Kidney glomerular epithelial cell (primary cell): ENCODE results near the gene FDXR.
"Not testable (repeated sequence)": the region's sequence is repeated elsewhere in the genome, so short reads cannot be mapped to it uniquely, and the experiment has no call there.

Experiments
- DNase-seq: peaks from one replicate; lab custom pipeline; 2025; lab: John Stamatoyannopoulos, UW

Gene FDXR

DNA sequence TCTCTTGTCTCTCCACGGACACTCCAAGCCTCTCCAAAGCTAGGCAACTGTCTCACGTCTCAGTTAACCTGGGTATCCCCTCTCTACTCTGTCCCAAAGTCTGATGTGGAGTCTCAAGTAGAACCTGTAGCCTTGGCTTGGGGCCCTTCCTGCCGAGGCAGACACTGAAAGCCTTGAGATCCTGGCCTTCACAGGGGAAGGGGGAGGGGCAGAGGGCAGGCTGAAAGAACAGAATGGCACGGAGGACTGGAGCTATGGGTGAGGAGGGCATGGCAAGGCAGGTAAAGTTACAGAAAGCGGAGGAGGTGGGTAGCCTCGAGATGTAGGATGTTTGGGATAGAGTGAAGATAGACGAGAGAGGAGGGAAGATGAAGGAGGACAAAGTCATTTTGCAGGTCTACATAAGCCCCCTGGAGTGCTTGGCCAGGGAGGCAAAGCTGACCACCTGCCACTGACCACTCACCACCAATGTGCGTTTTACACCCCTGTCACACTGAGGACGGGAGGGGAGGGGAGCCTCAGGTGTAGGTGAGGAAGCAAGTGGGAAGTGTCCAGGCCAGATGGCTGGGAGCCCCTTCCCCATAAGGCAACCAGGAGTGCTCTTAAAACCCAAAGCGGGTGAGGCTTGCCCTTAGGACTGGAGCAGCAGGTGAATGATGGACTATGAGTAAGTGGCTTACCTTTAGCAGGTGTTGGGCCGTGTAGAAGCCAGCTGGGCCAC, 1.3 kb downstream of the FDXR start:
- no peak for DNase-seq

DNA sequence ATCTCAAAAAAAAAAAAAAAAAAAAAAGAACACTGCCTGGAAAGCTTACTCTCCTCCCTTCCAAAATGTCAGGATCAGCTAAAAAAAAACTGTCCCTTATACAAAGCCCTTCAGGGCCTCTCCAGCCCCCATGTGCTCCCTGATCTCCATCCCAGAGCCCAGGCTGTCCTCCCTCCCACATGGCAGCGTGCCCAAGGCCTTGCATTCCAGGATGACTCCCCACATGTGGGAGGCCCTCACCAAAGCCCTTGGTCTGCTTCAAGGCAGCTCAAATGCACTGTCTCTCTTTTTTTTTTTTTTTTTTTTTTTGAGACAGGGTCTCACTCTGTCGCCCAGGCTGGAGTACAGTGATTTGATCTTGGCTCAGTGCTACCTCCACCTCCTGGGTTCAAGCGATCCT, 2.3 kb downstream of the FDXR start:
- peak; percentile 17 for DNase-seq

DNA sequence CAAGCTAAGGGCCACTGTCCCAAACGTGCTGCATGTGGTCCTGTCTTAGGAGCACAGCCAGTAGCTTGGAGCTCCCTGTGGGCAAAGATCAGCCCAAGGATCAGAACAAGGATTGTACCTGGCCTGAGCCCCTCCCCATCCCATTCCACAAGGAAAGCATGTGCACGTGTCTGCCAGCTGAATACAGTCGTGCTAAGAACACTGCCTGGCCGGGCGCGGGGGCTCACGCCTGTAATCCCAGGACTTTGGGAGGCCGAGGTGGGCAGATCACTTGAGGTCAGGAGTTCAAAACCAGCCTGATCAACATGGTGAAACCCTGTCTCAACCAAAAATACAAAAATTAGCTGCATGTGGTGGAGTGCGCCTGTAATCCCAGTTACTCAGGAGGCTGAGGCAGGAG, 2.8 kb downstream of the FDXR start:
- DNase-seq, result not testable (repeated sequence)

DNA sequence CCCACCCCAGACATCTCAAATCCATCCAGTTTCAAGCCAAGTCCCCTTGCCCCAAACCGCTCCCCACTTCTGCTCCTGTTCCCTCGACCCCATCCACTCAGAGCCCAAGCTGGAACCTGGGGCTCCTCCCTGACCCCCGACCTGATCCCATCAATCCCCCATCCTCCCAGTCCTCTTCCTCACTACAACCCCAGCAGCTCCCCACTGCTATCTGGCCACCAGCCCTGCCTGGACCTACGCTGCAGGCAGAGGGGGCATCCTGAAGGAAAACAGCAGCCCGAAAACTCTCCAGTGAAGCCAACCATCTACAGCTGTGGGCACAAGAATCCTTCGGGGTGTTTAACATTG, 3.9 kb downstream of the FDXR start:
- DNase-seq, result no peak

DNA sequence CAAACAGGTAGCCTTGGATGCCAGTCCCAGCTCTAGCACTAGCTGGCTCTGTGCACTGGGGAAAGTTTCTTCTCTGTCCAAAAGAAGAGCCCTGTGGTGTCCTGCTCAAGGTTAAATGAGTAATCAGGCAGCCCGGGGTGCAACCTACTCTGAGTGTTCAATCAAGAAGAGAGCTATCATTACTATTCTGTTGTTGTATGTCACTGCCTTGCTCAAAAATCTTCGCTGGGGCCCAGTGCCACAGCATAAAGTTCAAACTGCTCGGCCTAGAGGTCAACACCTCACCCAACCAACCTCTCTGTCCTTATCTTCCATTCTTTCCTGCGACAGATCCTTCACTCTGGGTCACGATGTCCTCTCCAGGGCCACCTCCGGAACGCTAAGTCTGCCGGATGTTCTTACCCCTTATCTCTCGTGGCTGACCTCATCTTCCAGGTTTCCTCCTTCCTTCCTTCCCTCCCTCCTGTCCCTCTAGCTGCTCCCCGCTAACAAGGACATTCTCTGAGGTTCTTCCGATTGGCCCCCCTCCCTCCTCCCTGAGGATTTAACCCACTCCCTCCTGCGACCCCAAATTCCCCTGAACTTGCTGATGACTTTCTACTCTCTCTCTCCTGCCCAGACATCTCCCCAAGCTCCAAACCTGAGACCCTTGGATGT, 4.4 kb downstream of the FDXR start:
- no peak for DNase-seq

DNA sequence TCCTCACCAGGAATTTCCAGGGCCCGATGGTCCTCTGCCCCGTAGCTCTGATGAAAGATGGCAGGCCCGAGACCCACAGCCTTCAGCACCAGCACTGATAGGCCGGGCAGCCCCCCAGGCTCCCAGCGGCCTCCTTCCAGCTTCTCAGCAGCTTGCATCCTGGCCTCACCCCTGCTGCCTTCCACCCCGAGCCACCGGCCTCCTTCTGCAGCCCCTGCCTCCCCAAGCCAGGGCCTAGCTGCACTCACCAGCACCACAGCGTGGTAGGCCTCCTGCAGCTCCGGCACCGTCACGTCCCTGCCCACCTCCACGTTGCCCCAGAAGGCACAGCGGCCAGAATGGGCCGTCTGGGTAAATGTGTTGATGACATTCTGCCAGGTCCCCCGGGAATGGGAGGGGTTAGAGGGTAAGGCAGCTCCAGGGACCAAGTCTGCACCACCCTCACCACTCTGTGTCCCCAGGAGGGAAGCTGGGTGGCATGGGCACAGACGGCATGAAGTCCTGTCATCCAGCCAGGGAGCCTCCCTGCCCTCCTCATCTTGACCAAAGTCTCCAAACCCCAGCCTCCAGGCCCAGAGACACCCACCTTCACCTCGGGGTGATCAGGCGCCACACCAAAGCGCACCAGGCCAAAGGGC, 6.5 kb downstream of the FDXR start:
- no peak for DNase-seq

DNA sequence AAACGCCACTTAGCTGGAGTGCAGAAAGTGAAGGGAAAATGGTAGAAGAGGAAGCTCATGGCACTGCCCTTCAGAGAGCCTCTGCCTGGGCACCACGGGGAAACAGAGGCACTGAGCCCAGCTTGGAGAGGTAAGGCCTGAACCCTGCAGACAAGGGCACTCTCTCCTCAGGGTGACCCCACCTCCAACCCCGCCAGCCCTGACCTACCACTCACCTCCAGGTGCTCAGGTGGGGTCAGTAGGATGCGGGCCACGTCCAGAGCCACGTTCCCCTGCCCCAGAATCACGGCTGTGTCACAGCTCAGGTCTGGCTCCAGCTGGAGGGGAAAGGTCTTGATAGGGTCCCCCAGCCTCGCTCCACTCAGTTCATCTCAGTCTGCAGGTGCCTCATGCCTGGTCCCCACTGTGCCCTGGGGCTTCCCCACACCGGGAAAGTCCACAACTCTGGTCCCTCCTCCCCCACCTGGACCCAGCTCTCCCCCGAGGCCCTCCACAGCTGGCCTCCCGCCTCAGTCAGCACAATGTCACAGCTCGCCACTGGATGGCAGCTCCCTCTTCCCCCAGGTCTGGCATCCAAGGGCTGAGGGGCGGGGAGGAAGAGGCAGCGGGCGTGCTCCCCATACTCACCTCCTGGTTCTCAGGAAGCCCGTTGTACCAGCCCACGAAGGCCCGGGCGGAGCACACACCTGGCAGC, 7.1 kb downstream of the FDXR start:
- no peak for DNase-seq

DNA sequence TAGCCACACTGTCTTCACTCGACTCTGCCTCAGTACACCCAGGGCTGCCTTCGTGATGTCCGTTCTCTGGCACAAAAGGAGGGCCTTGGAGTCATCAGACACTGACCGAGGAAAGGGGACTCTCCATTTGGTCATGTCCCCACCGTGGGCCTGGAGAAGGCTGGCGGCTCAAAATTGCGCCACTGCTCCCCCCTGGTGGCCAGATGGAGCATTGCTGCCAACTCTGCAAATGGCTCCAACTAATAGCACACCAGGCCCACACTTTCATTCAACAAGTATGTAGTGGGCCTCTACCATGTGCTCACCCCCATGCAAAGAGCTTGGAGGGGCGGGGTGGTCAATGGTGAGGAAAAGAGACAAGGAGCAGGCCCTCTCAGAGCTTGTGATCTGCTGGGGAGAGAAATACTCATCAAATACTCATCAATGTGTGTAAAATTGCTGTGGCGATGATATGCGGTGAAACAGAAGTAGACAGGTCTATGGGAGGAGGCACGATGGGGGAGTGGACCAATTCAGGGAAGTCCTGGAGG, 7.9 kb downstream of the FDXR start:
- DNase-seq, result peak; percentile 51

DNA sequence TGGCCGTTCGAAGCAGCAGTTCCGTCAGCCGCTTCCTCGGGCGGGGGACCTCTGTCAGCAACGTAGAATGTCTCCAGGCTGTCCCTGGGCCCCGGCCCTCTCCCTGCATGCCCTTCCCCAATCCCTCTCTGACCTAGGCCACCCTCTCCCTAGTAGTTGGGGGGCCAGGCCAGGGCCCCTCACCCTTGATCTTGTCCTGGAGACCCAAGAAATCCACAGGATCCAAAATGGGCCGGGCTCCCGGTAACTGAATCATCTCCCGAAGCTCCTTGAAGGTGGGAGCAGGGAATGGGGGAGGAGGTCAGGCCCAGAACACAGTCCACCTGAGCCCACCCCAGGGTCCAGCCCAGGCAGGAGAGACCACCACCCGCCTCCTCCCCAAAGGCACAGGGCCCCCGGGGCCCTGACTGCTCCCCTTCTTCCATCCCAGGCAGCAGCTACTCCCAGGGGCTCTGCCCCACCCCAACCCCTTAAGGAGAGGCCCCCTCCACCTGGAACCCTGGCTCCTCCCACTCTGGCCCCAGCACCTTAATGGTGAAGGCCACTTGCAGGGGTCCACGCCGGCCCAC, 8.4 kb downstream of the FDXR start:
- DNase-seq, result no peak

DNA sequence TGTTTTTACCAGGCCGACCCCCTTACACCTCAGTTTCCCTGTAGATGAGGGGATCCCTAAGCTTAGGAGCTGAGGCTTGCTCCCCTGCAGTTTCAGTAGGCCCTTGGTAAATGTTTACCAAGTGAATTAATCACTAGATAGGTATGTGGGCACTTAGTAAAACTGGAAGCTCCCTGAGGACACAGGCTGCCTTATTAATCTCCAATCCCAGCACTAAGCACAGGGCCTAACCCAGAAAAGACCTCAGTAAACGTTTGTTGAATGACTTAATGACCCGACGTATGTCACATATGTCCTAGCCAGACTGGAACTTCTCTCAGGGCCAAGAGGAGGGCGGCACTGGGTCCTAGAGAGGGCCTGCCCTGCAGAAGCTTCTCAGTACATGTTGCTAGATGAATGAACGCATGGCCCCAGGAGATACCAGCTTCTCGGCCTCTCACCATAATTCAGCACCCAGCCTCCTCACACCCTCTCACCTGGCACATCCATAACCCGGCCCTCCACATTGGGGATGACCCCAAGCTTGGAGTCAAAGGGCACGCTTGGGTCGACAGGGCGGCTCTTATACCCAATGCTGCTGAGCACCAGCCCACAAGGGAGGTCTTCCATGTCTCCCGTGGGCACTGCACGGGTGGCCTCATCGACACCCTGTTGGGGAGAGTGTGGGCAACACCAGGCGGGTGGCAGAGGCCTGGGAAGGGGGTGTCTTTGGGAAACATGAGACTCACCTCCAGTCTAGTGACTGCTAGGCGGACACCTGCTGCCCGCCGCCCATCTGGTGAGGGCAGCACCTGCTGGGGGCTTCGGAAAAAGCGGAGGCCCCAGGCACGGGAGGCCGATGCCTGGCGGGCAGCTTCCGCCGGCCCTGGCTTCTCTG, 9.1 kb downstream of the FDXR start:
- DNase-seq, result no peak

DNA sequence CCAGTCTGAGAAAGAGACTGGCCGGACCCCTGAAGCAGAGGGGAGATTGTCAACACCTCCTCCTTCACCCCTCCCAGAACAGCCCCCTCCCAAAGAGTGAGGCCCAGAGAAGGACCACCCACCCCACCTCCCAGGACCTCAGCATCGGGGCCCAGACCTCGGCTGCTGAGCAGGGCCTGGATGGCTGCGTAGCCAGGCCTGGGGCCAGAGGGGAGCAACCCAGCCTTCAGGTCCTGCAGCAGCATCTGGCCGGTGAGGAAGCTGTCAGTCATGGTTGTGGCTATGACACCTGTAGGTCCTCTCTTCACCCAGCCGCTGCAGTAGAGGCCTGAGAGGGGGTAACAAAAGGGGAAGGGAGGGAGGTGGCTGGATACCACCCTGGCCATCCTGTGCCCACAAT, 9.9 kb downstream of the FDXR start:
- no peak for DNase-seq

DNA sequence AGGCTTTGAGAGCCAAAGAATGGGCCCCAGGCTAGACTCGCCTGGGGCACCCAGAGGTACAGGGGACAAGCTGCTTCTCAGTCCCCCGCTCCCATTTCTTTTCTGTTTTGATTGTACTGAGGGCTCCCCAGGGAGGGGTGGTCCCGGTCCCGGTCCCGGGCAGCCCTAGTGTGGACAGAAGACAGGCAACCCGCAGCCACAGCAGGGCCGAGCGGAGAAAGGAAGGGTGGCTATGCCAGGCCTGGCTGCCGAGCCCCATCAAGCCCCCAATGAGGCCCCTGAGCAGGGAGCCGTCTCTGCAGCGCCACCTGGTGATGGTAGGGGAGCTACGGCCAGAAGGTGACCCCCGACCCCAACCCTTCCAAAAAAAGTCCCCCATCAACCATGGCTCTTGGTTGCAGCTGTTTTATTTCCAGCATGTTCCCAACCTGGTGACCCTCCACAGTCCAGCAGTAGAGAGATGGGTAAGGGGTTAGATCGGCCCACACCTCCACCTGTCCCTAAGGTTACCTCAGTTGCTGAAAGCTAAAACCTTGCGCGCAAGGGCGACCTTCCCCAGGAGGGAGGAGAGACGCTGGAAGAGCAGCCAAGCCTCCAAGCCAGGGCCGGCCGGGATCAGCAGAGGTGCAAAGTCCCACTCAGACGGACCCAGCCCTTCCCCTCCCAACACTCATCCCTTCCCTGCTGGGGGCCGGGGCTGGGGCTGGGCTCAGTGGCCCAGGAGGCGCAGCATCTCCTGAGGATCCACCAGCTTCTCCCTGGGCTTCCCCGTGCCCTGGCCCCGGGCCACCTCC, 10.5 kb downstream of the FDXR start:
- no peak for DNase-seq

DNA sequence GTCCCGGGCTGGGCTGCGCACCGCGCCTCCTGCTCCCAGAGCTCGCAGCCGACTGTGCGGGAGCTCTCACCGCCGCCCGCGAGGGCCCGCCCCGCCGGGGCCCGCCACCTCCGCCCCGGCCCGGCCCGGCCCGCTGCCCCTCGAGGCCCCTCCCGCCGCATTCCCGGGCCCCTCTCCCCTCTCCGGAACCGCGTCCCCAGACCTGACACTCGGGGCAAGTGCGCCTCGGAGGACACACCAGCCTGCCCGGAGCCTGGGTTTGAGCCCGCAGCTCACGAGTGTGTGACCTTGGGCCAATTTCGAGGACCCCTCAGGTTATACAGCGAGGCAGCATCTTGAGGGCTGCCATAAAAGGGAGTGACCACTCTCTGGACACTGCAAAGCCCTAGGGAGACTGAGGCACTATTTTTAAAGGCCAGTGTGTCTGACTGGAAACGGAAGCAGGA, 11.1 kb downstream of the FDXR start:
- DNase-seq, result no peak

DNA sequence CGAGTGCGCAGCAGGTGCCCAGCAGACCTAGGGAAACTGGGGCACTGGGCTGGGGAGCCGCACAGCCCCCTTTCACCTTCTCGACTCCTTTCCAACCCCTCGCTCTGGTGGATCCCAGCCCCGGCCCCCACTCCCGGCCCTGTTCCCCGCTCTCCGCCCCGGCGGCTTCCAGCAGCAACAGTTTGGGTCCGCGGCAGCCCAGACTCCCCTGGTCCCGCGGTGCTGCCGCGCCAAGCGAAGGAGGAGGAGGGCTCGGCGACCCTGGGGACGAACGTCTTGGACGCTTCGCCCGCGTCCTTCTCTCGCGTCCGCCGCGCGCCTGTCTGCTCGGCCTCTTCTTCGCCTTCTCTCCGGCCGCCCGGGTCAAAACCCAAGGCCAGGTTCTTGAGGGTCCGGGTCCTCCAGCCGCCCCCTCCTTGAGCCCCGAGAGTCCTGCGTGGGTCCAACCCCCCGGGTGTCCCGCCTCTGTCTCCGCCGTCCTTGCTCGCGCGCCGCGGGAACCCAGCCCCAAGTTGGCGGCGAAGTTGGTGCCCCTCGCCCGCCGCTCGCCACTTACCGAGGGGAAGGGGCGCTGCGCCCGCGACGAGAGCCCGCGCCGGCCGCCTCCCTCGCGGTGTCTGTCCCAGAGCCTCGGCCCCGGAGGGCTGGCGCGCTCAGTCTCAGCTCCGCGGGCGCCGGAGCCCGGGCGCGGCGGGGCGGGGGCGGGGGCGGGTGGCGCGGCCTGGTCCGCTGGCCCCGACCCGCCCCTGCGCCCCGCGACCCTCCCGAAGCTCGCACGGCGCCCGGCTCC, 11.7 kb downstream of the FDXR start:
- no peak for DNase-seq

DNA sequence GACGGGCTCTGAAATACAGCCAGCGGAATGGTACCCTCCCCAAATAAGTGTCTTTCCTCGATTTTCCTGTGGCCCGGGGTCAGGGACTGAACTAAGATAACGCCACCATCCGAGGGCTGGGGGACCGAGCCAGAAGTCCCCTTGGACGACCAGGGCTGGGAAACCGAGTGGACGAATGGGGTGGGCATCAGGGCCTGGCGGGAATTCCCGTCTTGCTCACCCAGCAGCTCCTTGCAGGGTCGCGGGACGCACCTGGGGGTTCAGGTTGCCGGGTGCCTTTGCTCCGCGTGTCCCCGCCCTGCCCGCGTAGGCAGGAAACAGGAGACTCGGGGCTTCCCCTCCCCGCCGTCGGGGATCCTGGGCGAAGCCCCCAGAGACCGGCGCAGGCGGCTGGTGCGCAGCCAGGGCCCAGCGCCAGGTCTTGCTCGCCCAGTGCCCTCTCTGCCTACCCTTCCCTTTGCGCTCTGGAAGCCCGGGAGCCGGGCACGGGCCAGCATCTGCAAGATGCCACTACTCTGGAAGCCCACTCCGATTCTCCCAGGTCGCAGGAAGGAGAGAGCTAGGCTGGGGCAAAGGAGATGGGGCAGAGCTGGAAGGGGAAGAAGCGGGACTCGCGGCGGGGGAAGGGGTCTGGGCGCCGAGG, 12.4 kb downstream of the FDXR start:
- no peak for DNase-seq

DNA sequence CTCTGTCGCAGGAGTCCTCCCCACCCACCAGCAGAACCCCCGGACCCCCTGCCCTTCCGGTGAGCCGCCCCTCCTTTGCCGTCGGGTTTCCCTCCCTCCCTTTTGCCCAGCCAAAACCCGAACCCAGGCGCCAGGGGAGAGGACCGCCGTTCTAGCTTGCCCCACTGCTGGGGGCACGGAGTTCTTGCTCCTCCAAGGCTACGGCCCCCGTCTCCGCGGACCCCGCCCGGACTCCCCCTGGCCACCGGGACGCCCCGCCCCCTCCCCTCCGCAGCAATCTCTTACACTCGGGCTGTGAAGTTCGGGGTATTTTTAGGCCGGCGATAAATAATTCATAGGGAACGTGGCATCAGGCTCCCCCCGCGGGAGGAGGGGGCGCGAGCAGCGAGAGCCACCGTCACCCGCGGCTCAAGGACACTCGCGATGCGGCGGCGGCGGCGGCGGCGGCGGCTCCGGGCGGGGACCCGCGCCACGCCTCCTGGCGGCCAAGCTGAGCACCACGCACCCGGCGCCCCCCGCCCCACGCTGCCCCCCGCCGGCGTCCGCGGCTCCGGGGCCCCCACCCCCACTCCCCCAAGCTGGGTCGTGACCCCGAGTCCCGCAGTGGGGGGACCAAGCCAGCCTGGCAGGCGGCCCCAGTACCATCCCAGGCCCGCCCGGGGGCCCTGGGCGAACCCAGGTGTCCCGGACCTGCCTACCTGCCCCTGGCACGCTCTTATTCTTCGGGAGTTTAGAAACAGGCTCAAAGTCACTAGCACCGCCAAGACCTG, 13.2 kb downstream of the FDXR start, which contains the start of gene GRIN2C:
GRIN2C (minus strand) TSS at position 427 of the 770 bp plus-strand sequence. CDS start 4,793 bp downstream, outside the sequence.
- no peak for DNase-seq

DNA sequence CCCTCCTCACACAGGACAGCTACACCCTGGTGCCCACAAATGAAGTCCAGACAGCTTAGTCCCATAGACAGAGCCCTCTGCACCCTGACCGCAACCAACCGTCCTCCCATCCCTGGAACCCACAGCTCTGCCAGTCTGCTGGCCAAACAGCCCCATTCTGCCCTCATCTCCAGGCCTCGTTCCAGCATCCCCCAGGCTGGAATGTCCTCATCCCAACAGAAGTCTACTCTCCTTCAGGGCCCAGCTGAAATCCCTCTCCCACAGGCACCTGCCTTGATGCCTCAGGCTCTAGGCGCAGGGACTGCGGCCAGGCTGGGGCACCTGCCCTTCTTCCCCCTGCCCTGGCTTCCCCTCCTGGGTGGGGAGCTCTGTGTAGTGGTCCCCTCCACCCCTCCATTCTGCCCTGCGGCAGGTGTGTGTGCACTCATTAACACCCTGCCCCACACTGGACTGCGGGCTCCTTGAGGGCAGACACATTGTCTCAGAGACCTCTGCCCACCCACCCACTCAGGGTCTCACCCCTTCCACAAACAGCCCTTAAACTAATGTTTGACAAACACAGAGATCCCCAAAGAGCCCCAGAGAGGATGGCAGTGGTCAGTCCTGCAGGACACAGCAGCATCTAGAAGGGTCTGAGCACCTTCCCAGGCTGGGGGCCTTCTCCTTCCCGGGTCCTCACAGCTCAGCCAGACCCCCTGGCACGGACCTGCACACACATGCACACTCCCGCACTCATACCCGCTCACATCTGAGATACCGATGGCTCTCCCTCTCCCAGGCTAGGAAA, 13.9 kb downstream of the FDXR start:
- no peak for DNase-seq
